H1 (cell line): ENCODE measurements around the gene TTI1. TPM values are rescaled to one million over a fixed set of nuclear protein-coding genes. Genes with fewer than 3 reads are reported as not detected.

ENCODE experiments used
- CTCF ChIA-PET: fragments of 300-600 bp; sonication (Branson Sonifier 250); formaldehyde crosslinking; loops from one replicate; lab custom pipeline; 2021; ENCODE audit not compliant: partially characterized antibody; lab: Charles Lee
- POLR2A ChIA-PET: fragments of 300-600 bp; sonication (Branson Sonifier 250); formaldehyde crosslinking; loops from one replicate; lab custom pipeline; 2021; ENCODE audit warnings: inconsistent platforms; ENCODE audit not compliant: partially characterized antibody; lab: Charles Lee
- DNase-seq, 2 experiments: peaks; one replicate each; pipeline versions ENCODE4 v3.0.0 to v3.0.0-alpha.2; 2010 to 2022; ENCODE audit warnings: low spot score in 2 of 2, low read depth in 1 of 2, mixed read lengths in 1 of 2
- FAIRE-seq: peaks from 2 replicates; lab custom pipeline; 2011; peaks lifted over from hg19 to GRCh38; lab: Jason Lieb, UNC
- H2AFZ ChIP-seq: 2 replicates; pipeline ENCODE4 v1.8.1; 2012; ENCODE audit warnings: low read length, inconsistent platforms
- H2AK5ac ChIP-seq: 2 replicates; pipeline ENCODE4 v1.6.1; 2013; ENCODE audit warnings: low read depth, low read length
- H2BK120ac ChIP-seq: replicated peaks from 2 replicates; pipeline ENCODE3; 2013; ENCODE audit warnings: low read depth, low read length, inconsistent platforms
- H2BK12ac ChIP-seq: 2 replicates; pipeline ENCODE4 v1.6.1; 2013; ENCODE audit warnings: low read depth, low read length
- H2BK15ac ChIP-seq: 2 replicates; pipeline ENCODE4 v1.6.1; 2013; ENCODE audit warnings: low read length
- H2BK20ac ChIP-seq: 2 replicates; pipeline ENCODE4 v1.6.1; 2013; ENCODE audit warnings: low read length
- H2BK5ac ChIP-seq: 2 replicates; pipeline ENCODE4 v1.6.1; 2013; ENCODE audit warnings: low read depth, low read length
- H3K14ac ChIP-seq: 2 replicates; pipeline ENCODE4 v1.6.1; 2013; ENCODE audit warnings: inconsistent platforms; ENCODE audit not compliant: insufficient read length
- H3K18ac ChIP-seq: 2 replicates; pipeline ENCODE4 v1.6.1; 2013; ENCODE audit warnings: low read length; ENCODE audit errors: extremely low read depth
- H3K23ac ChIP-seq: 2 replicates; pipeline ENCODE4 v1.6.1; 2013; ENCODE audit warnings: inconsistent platforms; ENCODE audit not compliant: insufficient read length
- H3K23me2 ChIP-seq: 2 replicates; pipeline ENCODE4 v1.6.1; 2013; ENCODE audit warnings: low read depth, low read length
- H3K27ac ChIP-seq: 2 replicates; pipeline ENCODE4 v1.6.1; 2011; ENCODE audit warnings: low read depth, low read length, inconsistent platforms
- H3K27me3 ChIP-seq, 4 experiments: replicated peaks in 1 of 4; 1 replicate in 1 of 4; 2 replicates in 3 of 4; pipeline versions ENCODE4 v1.6.1 to v1.8.1; 2011 to 2013; ENCODE audit warnings: low read length in 3 of 4, mild to moderate bottlenecking in 3 of 4, inconsistent platforms in 2 of 4, mixed read lengths in 2 of 4, moderate library complexity in 1 of 4; ENCODE audit not compliant: control insufficient read depth in 3 of 4, insufficient read depth in 3 of 4; ENCODE audit errors: extremely low read depth in 1 of 4
- H3K36me3 ChIP-seq, 4 experiments: 2 replicates each; pipeline versions ENCODE4 v1.6.1 to v1.8.1; 2011 to 2013; ENCODE audit warnings: mild to moderate bottlenecking in 4 of 4, low read length in 3 of 4, moderate library complexity in 2 of 4, control low read depth in 1 of 4, inconsistent platforms in 1 of 4; ENCODE audit not compliant: insufficient read depth in 4 of 4, control insufficient read depth in 2 of 4
- H3K4ac ChIP-seq: replicated peaks from 2 replicates; pipeline ENCODE3; 2013; ENCODE audit warnings: low read length, low read depth, mixed read lengths, inconsistent platforms; ENCODE audit not compliant: insufficient read length
- H3K4me1 ChIP-seq, 4 experiments: replicated peaks in 1 of 4; 1 replicate in 1 of 4; 2 replicates in 3 of 4; pipeline versions ENCODE4 v1.6.1 to v1.8.1; 2011 to 2013; ENCODE audit warnings: low read length in 3 of 4, inconsistent platforms in 2 of 4, mixed read lengths in 1 of 4; ENCODE audit not compliant: insufficient read depth in 4 of 4, control insufficient read depth in 3 of 4
- H3K4me2 ChIP-seq, 2 experiments: 2 replicates each; pipeline versions ENCODE4 v1.6.1 to v1.8.1; 2011 to 2013; ENCODE audit warnings: low read depth in 2 of 2, low read length in 2 of 2, control low read depth in 1 of 2, inconsistent platforms in 1 of 2, mild to moderate bottlenecking in 1 of 2; ENCODE audit not compliant: insufficient read depth in 1 of 2
- H3K4me3 ChIP-seq, 4 experiments: fragments of 200-600, 300-600 bp in 1 of 4; sonication (generic), shearing (Covaris generic), sonication (Bioruptor Twin) in 1 of 4; 2 replicates each; pipeline versions ENCODE4 v1.5.1 to v1.8.1; 2011 to 2016; ENCODE audit warnings: low read length in 4 of 4, low read depth in 3 of 4, control low read depth in 2 of 4, inconsistent platforms in 2 of 4, mild to moderate bottlenecking in 2 of 4, mixed read lengths in 1 of 4, moderate library complexity in 1 of 4; ENCODE audit not compliant: insufficient read depth in 2 of 4; ENCODE audit errors: extremely low read depth in 1 of 4
- H3K56ac ChIP-seq: replicated peaks from 2 replicates; pipeline ENCODE3; 2013; ENCODE audit warnings: low read depth, mild to moderate bottlenecking, mixed read lengths, low read length, inconsistent platforms; ENCODE audit not compliant: insufficient read length
- H3K79me1 ChIP-seq: 2 replicates; pipeline ENCODE4 v1.6.1; 2013; ENCODE audit warnings: low read depth, low read length, control low read depth
- H3K79me2 ChIP-seq, 2 experiments: 2 replicates each; pipeline versions ENCODE4 v1.6.1 to v1.8.1; 2012 to 2013; ENCODE audit warnings: low read length in 2 of 2, mild to moderate bottlenecking in 2 of 2, inconsistent platforms in 1 of 2; ENCODE audit not compliant: insufficient read depth in 2 of 2, control insufficient read depth in 1 of 2
- H3K9ac ChIP-seq, 4 experiments: replicated peaks in 1 of 4; 1 replicate in 1 of 4; 2 replicates in 3 of 4; pipeline versions ENCODE4 v1.6.1 to v1.8.1; 2011 to 2013; ENCODE audit warnings: low read depth in 3 of 4, low read length in 3 of 4, control low read depth in 2 of 4, mild to moderate bottlenecking in 2 of 4, moderate library complexity in 2 of 4, inconsistent platforms in 1 of 4; ENCODE audit errors: extremely low read depth in 1 of 4
- H3K9me3 ChIP-seq, 2 experiments: 2 replicates each; pipeline versions ENCODE4 v1.6.1 to v1.8.1; 2012 to 2013; ENCODE audit warnings: mild to moderate bottlenecking in 2 of 2, moderate library complexity in 2 of 2, control low read depth in 1 of 2, inconsistent platforms in 1 of 2, low read depth in 1 of 2, low read length in 1 of 2, mixed read lengths in 1 of 2; ENCODE audit not compliant: insufficient read depth in 2 of 2
- H4K20me1 ChIP-seq, 2 experiments: replicated peaks in 1 of 2; 2 replicates each; pipeline versions ENCODE3 to v1.8.1; 2011 to 2013; ENCODE audit warnings: inconsistent platforms in 2 of 2, low read length in 2 of 2, mild to moderate bottlenecking in 1 of 2; ENCODE audit not compliant: insufficient read depth in 2 of 2, control insufficient read depth in 1 of 2
- H4K5ac ChIP-seq: 2 replicates; pipeline ENCODE4 v1.6.1; 2013; ENCODE audit warnings: low read length, low read depth, mixed read lengths, inconsistent platforms; ENCODE audit not compliant: insufficient read length
- H4K8ac ChIP-seq: 2 replicates; pipeline ENCODE4 v1.8.0; 2013; ENCODE audit warnings: mild to moderate bottlenecking, moderate library complexity, low read length, inconsistent platforms; ENCODE audit not compliant: insufficient read depth; ENCODE audit errors: extremely low read depth
- H4K91ac ChIP-seq: replicated peaks from 2 replicates; pipeline ENCODE3; 2013; ENCODE audit warnings: low read length, mixed read lengths, inconsistent platforms; ENCODE audit not compliant: insufficient read length
- BCL11A ChIP-seq, 2 experiments: IDR thresholded peaks; one replicate each; pipeline ENCODE4 v1.6.1; 2011; ENCODE audit warnings: low read depth in 2 of 2, low read length in 2 of 2, mild to moderate bottlenecking in 2 of 2
- CBX5 ChIP-seq: fragments of 300-800, 300-1000 bp; sonication (generic); IDR thresholded peaks from 2 replicates; pipeline ENCODE4 v1.7.1; 2016; ENCODE audit warnings: antibody characterized with exemption, low read length, low read depth
- CHD1 ChIP-seq: IDR thresholded peaks from 2 replicates; pipeline ENCODE4 v1.6.1; 2012; ENCODE audit warnings: low read depth, low read length, improper control_type of control experiment
- FOSL1 ChIP-seq: IDR thresholded peaks from 2 replicates; pipeline ENCODE4 v1.6.1; 2011; ENCODE audit warnings: mild to moderate bottlenecking, low read depth, low read length, moderate library complexity; ENCODE audit not compliant: insufficient read depth
- KDM4A ChIP-seq: IDR thresholded peaks from one replicate; pipeline ENCODE4 v1.7.1; 2012; ENCODE audit warnings: low read depth, mild to moderate bottlenecking, moderate library complexity, low read length, inconsistent platforms; ENCODE audit not compliant: severe bottlenecking
- NRF1 ChIP-seq: IDR thresholded peaks from 2 replicates; pipeline ENCODE4 v1.6.1; 2011; ENCODE audit warnings: mild to moderate bottlenecking, low read depth, low read length, improper control_type of control experiment
- PHF8 ChIP-seq: fragments of 200-600 bp; sonication (generic); conservative IDR thresholded peaks from 2 replicates; pipeline ENCODE4 v1.7.1; 2012; ENCODE audit warnings: low read depth, mild to moderate bottlenecking, inconsistent platforms, low read length, moderate library complexity
- RXRA ChIP-seq: IDR thresholded peaks from 2 replicates; pipeline ENCODE4 v1.6.1; 2011; ENCODE audit warnings: low read depth, mild to moderate bottlenecking, low read length, moderate library complexity; ENCODE audit not compliant: insufficient read depth
- SAP30 ChIP-seq: fragments of 300-600 bp; sonication (generic); IDR thresholded peaks from 2 replicates; pipeline ENCODE4 v1.7.1; 2012; ENCODE audit warnings: low read length, moderate library complexity, mild to moderate bottlenecking, inconsistent platforms; ENCODE audit not compliant: insufficient read depth, insufficient replicate concordance
- SIN3A ChIP-seq, 2 experiments: IDR thresholded peaks in 1 of 2; conservative IDR thresholded peaks in 1 of 2; 2 replicates each; pipeline ENCODE4 v1.6.1; 2011 to 2012; ENCODE audit warnings: low read length in 2 of 2, improper control_type of control experiment in 1 of 2, low read depth in 1 of 2, mild to moderate bottlenecking in 1 of 2
- SIRT6 ChIP-seq: IDR thresholded peaks from one replicate; pipeline ENCODE4 v1.7.1; 2012; ENCODE audit warnings: low read length, inconsistent platforms
- SRF ChIP-seq: IDR thresholded peaks from 2 replicates; pipeline ENCODE4 v1.6.1; 2011; ENCODE audit warnings: mild to moderate bottlenecking, low read depth, low read length, moderate library complexity
- WGBS, 2 experiments: shearing (Covaris generic) in 1 of 2; methylation state at CpG; one replicate each; pipeline versions ENCODE4 v1.1.6 to v1.1.7; 2013 to 2015; ENCODE audit warnings: low lambda C conversion rate in 2 of 2, mixed read lengths in 2 of 2, inconsistent platforms in 1 of 2, low coverage in 1 of 2, missing lambda C conversion rate in 1 of 2; ENCODE audit not compliant: insufficient replicate concordance in 2 of 2, insufficient coverage in 1 of 2, insufficient read length in 1 of 2; ENCODE audit errors: extremely low coverage in 1 of 2, missing lambda C conversion rate in 1 of 2; 5-methylcytosine and 5-hydroxymethylcytosine counted together
- polyA plus RNA-seq, 7 experiments: library from polyadenylated mRNA; depleted of rRNA in 3 of 7; stranded (reverse) in 5 of 7; unstranded in 2 of 7; fragments of >200 nt in 5 of 7; fragments of 200-250 nt in 2 of 7; gene quantifications; 1 replicate in 5 of 7; 2 replicates in 1 of 7; 4 replicates in 1 of 7; pipeline versions ENCODE4 v1.2.1 to v1.2.3, GENCODE V29; 2011 to 2013; ENCODE audit warnings: missing spikeins in 2 of 7, mixed read lengths in 2 of 7
- total RNA-seq: library from RNA; stranded (reverse); fragmentation: NEBNext Ultra II Directional; extraction: Animal tissue kit (Norgen Biotek cat#: 25700); gene quantifications from 2 replicates; pipeline ENCODE4 v1.2.1, GENCODE V29; 2021

Gene TTI1
- total and polyA plus RNA-seq, 2 of the 8 experiments (the other 6 are each of a cell fraction or from before 2014, with no cell fraction given), result 34.1 to 47.0 TPM

GRCh38 chr20:37934634-37935375 is 98.5 kb downstream of the TTI1 start:
- no peak overlapping the region for H3K23ac ChIP-seq
- no peak overlapping the region for H2BK15ac ChIP-seq
- H2BK120ac ChIP-seq, result no peak overlapping the region
- no peaks in the 10 kb centered on the region for H3K9me3 ChIP-seq
- H3K9ac ChIP-seq, result no peak overlapping the region
- WGBS, 2 experiments, result 95% methylated on average over 14 of the region's 14 CpGs; no CpG with 5 or more reads in 1 of the 2 experiments
- H3K27me3 ChIP-seq, result no peaks in the 10 kb centered on the region
- no peaks in the 10 kb centered on the region for H3K79me2 ChIP-seq
- no peak overlapping the region for H3K27ac ChIP-seq
- H3K18ac ChIP-seq, result no peak overlapping the region
- no peak overlapping the region for H2BK12ac ChIP-seq
- no peak overlapping the region for H2AK5ac ChIP-seq
- H3K23me2 ChIP-seq, result no peaks in the 10 kb centered on the region
- H3K14ac ChIP-seq, result no peak overlapping the region
- H4K8ac ChIP-seq, result no peak overlapping the region
- H4K91ac ChIP-seq, result no peak overlapping the region
- H3K4me2 ChIP-seq, result no peak overlapping the region
- ChIA-PET POLR2A (interaction anchor here (1.2 to 1.3 kb wide), 2 partner anchors 16 to 22 kb away, joined by 3 to 4 read pairs; no protein-coding TSS in a partner anchor), CTCF (interaction anchor here (0.6 to 2.1 kb wide), 4 partner anchors 9 to 61 kb away, joined by 3 to 5 read pairs (median 4); no protein-coding TSS in a partner anchor)
- H2BK5ac ChIP-seq, result no peak overlapping the region
- no peak overlapping the region for H3K4ac ChIP-seq
- no peaks in the 10 kb centered on the region for H3K36me3 ChIP-seq
- no peak overlapping the region for H2BK20ac ChIP-seq
- peaks cover 0 to 17% (median 5%) of the 10 kb centered on the region in 4 experiments; a peak in 6 of 7 replicates for H3K4me1 ChIP-seq
- no peak overlapping the region for H3K56ac ChIP-seq
- no peaks in the 10 kb centered on the region for H3K79me1 ChIP-seq
- H4K5ac ChIP-seq, result no peak overlapping the region
- FAIRE-seq (no peak), DNase-seq (no peak)
- H2AFZ ChIP-seq, result no peak overlapping the region
- no peak overlapping the region for H3K4me3 ChIP-seq
- H4K20me1 ChIP-seq, result no peaks in the 10 kb centered on the region
- no peak for TF ChIP-seq PHF8
- TF ChIP-seq SIRT6, result no peak
- TF ChIP-seq BCL11A (IDR thresholded peaks at IDR 0.05; ENCODE audit: low read depth in 2 of 2, low read length in 2 of 2), result no peak
- no peak for TF ChIP-seq SAP30
- no peak for TF ChIP-seq SIN3A (conservative IDR thresholded peaks at IDR 0.05 in 1 of 2, IDR thresholded peaks at IDR 0.05 in 1 of 2; ENCODE audit: low read depth in 1 of 2, low read length in 2 of 2)
- TF ChIP-seq SRF, result no peak
- no peak for TF ChIP-seq RXRA
- no peak for TF ChIP-seq NRF1
- no peak for TF ChIP-seq CHD1
- no peak for TF ChIP-seq KDM4A
- no peak for TF ChIP-seq CBX5
- no peak for TF ChIP-seq FOSL1
